ENCODE data around the gene RHBDD3.

- TF ChIP-seq CTCF (conservative IDR thresholded peaks at IDR 0.05; ENCODE audit: low read depth, low read length) (no peak), MAZ (IDR thresholded peaks at IDR 0.05; ENCODE audit: borderline replicate concordance, low read depth, low read length) (no peak), BHLHE40 (IDR thresholded peaks at IDR 0.05; ENCODE audit: low read depth, low read length) (no peak), USF2 (IDR thresholded peaks at IDR 0.05; ENCODE audit: low read depth, low read length) (no peak), POLR2A (IDR thresholded peaks at IDR 0.05; ENCODE audit: low read depth, low read length) (no peak), FOS (IDR thresholded peaks at IDR 0.05; ENCODE audit: low read depth, low read length) (no peak)
Measured at GRCh38 chr22:29266564-29267461, 968 bp downstream of the RHBDD3 start.

Measured in IMR-90 (cell line).